Activated CD8-positive, alpha-beta memory T cell treated with anti-CD3 and anti-CD28 coated beads, Interleukin-2, amount 50 U/mL, for 24 hours (primary cell): Measurements from ENCODE around the gene PCYT1A.
A peak's percentile ranks its signal among the peaks of the same experiment; 100 is the strongest.
"Not testable (repeated sequence)": the region's sequence is repeated elsewhere in the genome, so short reads cannot be mapped to it uniquely, and the experiment has no call there.

Experiments
- DNase-seq: peaks from one replicate; pipeline ENCODE4 v3.0.0-alpha.2; 2020; ENCODE audit errors: extremely low read depth

Gene PCYT1A

DNA sequence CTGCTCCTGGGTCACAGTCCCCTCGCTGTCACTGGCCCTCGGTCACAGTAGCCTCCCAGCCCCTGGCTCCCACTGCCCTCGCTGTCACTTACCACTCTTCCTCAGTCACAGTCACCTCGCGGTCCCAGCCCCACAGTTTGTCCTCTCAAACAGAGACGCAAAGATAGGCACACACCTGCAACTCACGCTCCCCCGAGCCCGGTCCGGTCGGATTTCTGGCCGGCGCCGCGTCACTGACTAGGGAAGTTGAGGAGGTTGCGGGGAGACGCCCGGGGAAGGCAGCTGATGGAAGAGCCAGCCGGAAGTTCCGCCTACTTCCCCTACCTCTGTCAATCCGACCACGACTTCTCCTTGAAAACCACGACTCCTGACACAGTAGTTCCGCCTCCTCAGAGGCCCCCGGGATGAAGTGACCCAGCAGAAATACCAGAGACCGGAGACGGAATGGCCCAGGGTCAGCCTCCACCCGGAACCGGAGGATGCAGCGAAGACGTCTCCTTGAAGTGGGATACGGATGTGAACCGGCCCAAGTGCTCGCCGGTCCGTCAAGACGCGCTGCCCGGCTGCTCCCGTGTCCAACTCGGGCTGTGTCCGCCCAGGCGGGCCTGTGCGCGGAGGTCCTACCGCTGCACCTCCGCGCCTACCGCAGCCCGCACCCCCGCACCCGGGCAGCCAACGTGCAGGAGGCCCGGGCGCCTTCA is at the start of gene PCYT1A:
TSS of gene PCYT1A (minus strand) at position 287 of the 701 bp plus-strand sequence. CDS start 17,195 bp downstream, outside the sequence.
- DNase-seq = no peak

DNA sequence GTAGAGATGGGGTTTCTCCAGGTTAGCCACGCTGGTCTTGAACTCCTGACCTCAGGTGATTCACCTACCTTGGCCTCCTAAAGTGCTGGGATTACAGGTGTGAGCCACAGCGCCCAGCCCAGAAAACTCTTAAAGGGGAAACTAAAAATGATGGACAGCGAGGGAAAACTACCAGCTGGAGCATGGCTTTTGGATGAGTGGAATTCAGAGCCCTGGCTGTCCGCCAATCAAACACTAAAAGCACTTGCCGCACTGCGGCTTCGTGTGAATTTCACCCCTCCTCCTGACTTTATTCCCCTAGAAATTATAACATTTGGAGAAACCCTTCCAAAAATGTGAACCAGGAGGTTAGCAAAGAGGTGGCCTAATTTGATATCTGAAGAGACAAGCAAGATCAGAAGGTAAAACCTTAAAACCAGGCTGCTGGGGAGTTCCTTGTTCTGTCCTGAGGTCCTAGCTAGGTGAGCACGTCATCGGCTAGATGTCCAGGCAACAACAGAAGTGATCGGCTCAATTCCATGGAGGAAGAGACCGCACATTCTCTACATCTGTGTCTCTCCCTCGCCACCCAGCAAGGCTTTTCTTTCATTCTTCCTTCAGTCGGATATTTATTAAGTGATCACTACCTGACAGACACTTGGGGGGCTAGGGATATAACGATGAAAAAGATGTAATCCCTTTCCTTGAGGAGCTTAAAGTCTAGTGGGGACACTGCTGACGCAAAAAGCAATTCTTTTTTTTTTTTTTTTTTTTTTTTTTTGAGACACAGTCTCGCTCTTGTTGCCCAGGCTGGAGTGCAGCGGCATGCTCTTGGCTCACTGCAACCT is 49.0 kb upstream of the PCYT1A start:
- DNase-seq = no peak

DNA sequence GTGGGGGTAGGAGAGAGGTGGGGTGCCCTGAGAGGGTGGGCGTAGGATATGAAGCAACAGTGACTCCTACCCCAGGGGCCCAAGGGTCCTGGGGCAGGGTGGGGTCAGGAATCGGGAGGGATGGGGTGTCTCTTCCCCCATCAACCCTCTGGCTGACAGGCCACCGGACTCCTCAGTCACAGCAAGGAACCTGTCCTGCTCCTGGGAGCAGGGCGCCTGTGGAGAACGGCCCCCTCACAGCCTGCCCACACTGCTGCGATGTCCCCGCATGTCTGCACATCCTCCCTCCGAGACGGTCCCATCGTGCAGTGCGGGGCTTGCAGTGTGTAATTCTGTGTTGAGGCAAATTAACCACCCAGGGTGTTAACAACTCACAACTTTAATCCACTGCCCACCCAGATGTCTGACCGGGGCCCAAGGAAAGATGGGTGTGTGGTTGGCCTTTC is 48.0 kb upstream of the PCYT1A start:
- no peak for DNase-seq

DNA sequence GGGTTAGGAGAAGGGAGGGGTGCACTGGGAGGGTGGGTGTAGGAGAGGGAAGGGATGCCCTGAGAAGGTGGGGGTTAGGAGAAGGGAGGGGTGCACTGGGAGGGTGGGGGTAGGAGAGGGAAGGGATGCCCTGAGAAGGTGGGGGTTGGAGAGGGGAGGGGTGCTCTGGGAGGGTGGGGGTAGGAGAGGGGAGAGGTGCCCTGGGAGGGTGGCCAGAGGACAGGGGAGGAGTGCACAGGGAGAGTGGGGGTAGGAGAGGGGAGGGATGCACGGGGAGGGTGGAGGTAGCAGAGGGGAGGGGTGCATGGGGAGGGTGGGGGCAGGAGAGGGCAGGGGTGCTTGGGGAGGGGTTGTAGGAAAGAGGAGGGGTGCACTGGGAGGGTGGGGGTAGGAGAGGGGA is 47.5 kb upstream of the PCYT1A start:
- DNase-seq = no peak

DNA sequence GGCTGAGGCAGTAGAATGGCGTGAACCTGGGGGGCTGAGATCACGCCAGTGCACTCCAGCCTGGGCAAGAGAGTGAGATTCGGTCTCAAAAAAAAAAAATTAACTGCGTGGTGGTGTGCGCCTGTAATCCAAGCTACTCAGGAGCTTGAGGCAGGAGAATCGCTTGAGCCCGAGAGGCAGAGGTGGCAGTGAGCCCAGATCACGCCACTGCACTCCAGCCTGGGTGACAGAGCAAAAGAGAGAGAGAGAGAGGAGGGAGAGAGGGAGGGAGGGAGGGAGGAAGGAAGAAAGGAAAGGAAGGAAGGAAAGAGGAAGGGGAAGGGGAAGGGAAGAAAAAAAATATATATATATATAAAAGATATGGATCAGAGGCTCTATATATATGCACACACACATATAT is 44.6 kb upstream of the PCYT1A start:
- no peak for DNase-seq

DNA sequence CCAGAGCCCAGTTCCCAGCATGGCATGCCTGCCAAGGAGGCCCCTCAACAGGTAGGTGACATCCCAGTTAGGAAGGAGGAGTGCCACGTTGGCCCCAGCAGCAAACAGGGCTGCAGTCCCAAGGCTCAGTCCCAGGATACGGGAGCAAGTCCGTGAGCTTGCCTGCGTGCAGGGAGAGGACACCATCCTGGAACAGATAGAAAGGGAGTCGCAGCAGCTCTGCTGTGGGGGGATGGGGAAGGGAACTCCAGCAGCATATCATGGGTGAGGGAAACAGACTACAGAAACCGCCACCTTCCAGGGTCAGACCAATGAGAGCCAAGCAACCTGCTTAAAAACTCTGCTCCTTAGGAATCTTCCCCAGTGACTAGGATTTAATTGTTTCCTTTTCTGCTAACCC is 39.9 kb upstream of the PCYT1A start:
- no peak for DNase-seq

DNA sequence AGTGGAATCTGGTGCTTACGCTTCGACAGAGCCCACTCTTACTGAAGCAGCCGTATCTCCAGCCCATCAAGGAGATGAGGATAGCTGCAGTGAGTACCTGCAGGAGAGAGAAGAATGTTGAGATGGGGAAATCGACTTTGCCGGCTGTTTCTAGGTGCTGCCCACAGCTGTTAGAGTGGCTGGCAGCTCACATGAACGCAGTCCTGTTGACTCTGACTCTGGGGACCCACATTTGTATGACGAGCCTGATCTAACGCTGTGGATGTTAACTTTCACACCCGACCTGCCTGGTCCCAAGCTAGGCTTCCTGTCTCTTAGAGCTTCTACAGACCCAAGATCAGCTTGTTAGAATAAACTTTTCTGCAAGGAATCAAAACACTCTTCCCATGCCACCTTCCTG is 39.4 kb upstream of the PCYT1A start:
- no peak for DNase-seq

DNA sequence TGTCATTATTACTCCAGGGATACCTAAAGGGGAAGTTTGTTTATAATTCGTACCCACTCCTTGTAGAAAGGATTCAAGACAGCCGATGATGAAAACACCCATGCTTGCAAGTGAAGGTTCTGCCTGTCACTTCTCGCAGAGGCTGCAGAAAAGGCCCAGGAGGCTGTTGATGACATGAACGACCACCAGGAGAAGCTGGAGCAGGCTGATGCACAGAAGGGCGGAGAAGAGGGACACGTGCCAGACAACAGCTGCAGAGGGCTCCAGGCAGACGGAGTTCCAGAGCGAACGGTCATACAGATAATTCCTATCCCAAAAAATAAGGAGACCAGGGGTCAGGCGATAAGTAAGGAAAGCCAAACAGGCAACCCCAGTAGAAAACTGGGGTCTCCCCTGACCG is 36.2 kb upstream of the PCYT1A start:
- DNase-seq = no peak

DNA sequence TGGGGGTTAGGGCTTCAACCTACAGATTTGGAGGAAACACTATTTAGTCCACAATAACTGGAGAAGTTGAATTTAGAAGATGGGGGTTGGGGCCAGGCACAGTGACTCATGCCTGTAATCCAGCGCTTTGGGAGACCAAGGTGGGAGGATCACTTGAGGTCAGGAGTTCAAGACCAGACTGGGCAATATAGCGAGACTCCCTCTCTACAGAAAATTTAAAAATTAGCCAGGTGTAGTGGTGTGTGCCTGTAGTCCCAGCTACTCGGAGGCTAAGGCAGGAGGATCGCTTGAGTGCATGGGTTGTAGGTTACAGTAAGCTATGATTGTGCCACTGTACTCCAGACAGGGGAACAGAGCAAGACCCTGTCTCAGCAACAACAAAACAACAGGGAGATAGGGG is 35.5 kb upstream of the PCYT1A start:
- no peak for DNase-seq

DNA sequence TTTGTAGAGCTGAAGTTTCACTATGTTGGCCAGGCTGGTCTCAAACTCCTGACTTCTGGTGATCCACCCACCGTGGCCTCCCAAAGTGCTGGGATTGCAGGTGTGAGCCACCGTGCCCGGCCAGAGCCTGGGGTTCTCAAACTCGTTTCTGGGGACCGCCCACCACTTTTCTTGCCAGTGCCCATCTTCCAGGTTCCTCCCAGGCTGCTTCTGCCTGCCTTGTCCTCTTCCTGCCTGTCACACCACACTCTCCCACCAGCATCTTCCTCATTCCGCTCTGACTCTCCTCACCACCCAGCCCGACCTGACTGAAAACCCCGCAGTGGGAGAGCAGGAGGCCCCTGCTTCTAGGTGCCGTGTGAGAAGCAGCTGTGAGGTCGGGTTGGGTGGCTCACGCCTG is 33.6 kb upstream of the PCYT1A start:
- DNase-seq = no peak

DNA sequence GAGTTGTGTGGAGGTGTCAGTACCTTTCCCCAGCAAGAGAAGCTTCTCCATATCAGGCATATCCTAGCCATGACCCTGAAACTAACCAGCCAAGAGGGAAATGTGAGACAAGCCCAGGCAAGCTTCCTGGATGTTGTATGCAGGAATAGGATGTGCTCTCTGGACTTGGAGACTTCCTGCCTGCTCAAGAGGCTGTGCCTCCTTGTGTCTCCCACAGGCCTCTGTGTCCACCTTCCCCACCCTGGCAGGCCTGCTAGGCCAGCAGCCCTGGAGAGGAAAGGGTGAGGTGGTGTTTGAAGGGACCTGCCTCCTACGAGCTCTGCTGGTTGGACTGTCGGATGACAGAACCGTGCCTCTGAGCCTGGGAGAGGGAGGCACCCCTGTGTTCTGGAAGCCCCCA is 32.6 kb upstream of the PCYT1A start:
- no peak for DNase-seq

DNA sequence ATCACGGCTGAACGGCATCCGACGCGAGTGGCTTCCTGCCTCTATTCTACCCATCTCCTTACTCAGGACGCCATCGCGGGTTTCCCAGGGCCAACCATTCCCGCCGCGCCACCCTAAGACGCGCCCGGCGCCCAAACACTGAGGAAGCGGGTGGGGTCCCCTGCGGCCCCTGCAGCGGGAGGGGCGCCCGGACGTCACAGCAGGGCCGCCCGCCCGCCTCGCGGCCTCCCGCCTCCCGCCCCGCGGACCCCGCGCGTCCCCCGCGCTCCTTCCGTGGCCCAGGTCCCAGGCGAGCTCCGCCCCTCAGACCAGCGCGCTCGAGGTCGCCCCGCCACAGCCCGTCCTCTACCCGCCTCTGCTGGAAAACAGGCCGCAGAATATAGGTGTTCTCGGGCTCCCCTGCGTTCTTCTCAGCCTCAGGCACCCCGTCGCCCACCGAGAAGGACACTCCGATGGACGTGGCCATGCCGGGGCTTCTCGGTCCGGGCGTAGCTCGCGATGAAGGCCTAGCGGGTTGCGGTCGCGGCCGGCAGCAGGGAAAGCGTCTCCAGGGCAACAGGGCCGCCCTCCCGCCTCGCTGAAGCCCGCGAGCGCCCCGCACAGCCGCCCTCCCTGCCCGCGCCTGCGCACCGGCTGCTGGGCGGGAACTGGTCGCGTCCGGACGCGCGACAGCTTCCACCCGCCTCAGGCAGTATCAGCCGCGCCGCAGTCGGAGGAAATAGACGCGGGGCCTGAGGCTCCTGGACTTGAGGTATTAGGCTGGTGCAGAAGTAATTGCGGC is 30.4 kb upstream of the PCYT1A start, which contains the start of gene DYNLT2B:
TSS of gene DYNLT2B (minus strand) at position 554 of the 781 bp plus-strand sequence. CDS start at position 466, 88 bp downstream.
- DNase-seq = peak; percentile 63

DNA sequence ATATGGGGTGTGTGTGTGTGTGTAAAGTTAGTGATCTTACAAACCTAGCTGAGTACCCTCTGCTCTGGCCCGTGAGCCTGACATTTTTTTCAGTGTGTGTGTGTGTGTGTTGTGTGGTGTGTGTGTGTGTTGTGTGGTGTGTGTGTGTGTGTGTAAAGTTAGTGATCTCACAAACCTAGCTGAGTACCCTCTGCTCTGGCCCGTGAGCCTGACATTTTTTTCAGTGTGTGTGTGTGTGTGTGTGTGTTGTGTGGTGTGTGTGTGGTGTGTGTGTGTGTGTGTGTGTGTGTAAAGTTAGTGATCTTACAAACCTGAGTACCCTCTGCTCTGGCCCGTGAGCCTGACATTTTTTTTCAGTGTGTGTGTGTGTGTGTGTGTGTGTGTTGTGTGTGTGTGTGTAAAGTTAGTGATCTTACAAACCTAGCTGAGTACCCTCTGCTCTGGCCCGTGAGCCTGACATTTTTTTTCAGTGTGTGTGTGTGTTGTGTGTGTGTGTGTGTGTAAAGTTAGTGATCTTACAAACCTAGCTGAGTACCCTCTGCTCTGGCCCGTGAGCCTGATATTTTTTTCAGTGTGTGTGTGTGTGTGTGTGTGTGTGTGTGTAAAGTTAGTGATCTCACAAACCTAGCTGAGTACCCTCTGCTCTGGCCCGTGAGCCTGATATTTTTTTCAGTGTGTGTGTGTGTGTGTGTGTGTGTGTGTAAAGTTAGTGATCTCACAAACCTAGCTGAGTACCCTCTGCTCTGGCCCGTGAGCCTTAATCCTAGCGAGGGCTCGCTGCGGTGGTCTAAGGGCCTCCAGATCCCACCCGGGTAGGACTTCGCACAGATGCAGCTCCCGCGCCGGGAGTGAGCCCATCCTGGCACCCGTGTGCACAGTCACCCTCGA is 29.5 kb upstream of the PCYT1A start:
- DNase-seq = not testable (repeated sequence)

DNA sequence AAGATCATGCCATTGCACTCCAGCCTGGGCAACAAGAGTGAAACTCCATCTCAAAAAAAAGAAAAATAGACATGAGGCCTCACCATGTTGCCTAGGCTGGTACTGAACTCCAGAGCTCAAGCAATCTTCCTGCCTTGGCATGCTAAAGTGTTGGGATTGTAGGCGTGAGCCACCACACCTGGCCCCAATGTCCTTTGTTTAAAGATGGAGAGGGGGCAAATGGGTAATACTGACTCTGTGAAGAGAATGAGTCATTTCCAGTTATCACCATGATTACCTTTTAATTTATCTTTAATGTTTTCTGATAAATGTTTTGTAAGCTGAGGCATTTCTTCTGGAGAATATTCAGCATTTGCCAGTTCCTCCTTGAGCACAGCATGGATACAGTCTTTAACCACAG is 28.3 kb upstream of the PCYT1A start:
- no peak for DNase-seq

DNA sequence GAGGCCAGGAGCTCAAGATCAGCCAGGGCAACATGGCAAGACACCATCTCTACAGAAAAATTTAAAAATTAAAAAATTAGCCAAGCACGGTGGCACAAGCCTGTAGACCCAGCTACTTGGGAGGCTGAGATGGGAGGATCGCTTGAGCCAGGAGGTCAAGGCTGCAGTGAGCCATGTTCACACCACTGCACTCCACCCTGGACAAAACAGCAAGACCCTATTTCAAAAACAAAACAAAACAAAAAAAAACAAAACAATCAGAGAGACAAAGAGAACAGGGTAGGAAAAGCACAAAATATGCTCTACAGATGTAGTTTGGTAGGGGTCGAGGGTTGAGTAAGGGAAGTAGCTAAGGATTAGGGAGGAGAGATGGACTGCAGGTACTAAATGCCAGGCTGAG is 27.1 kb upstream of the PCYT1A start:
- DNase-seq = no peak

DNA sequence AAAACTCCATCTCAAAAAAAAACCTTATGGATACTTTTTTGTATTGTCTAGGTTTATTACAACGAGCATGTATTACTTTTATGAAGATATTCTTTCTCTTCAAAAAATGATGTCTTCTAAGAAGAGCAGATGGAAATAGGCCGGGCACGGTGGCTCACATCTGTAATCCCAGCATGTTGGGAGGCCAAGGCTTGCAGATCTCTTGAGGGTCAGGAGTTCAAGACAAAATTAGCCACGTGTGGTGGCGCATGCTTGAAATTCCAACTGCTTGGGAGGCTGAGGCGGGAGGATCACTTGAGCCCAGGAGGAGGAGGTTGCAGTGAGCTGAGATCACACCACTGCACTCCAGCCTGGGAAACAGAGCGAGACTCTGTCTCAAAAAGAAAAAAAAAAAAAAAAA is 26.6 kb upstream of the PCYT1A start:
- not testable (repeated sequence) for DNase-seq

DNA sequence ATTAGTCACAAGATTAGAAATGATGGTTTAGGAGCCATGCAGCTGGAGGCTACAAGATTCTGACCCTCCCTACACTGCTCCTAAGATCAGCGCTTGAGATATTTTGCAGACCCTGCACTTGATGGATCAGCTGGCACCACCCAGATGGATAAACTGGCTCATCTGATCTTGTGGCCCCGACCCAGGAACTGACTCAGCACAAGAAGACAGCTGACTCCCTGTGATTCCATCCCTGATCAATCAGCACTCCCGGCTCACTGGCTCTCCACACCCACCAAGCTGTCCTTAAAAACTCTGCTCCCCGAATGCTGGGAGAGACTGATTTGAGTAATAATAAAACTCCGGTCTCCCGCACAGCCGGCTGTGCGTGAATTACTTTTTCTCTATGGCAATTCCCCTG is 15.4 kb upstream of the PCYT1A start:
- DNase-seq = not testable (repeated sequence)

DNA sequence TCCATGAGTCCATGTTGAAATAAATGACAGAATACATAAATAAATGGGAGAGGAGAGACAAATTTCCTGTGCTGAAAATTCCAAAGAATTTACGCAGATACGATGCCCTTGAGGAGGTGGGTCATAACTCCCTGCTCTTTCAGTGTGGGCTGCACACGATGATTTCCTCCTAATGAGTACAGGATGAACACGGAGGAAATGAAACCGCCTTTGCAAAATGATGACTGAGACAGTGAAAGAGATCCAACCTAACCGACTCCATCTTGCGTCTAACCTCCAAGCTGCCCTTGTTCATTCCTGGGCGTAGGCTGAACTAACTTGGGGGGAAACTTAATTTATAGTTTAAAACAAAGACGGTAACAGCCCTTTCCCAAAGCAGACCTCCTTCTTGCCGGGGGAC is 15.0 kb upstream of the PCYT1A start:
- DNase-seq = not testable (repeated sequence)

DNA sequence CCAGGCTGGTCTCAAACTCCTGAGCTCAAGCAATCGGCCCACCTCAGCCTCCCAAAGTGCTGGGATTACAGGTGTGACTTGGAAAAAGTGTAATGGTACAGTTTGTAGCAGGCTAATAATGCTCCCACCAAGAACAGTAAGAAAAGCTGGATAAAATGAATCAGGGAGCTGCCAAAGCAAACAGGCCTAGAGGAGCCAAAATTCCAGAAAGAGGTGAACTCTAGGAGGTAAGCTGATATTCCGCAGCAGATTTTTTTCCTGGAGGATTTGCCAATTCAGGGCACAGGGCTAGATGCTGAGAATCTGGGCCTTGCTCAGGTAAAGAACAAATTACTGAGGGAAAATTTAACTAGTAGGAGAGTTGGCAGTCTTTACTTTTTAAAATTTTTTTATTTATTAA is 11.0 kb upstream of the PCYT1A start:
- DNase-seq = no peak

DNA sequence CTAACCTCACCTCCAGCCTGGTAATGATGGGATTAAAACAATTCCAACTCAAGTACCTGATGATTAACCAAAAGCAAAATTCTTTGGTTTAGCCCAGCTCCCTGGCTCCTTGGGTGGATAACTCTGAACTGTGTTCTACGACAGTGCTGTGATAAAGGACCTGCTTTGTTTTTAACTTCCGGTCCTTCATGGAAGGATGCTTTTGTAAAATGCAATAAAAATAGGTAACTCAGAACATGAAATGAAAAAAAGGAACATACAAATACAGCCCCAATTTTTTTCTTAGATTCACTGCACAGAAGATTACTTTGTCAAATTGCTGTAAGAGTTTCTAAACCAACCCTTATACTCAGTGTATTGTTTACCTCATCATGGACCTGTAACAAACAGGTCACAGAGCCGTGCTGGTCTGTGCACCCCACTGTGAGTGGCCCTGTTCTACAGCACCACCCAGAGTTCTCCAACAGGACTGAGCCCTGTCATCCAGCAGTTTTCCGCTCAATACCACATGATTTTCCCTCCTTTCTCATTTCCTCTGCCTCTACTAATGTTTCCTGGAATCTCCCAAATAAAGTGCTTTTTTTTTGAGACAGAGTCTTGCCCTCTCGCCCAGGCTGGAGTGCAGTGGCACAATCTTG is 4.9 kb upstream of the PCYT1A start:
- DNase-seq = no peak

DNA sequence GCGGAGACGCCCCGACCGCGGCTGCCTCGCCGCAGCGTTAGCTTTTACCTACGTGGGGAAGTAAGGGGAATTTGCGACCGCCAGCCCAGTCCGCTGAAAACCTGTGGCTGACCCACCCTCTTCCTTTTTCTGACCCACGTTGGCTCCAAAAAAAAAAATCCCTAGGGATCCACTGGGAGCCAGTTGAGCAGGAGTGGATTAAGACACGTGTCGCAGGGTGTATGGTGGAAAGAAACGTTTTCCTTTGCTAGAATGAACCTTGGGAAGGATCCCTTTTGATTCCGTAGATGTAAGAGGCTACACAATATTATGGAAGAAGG is 575 bp upstream of the PCYT1A start:
- DNase-seq = no peak
